ENCODE results near the gene LIN7C.

DNA sequence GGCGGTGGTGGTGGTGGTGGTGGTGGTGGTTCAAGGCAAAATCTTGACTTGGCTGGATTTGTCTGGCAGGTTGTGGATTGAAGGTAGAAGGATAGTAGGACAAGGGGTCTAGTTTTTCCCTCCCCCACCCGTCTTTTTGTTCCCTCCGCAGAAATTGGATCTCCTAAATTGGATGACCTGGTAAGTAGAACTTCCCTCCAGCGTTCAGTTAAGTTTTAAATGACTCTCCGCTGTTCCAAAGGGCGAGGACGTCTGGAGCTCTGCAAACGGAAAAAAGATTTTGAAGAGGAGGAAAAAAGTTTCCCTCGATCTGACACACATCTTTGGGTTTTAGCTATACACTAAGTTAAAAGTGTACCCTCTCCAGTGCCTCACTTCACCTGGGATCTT lies 33.6 kb downstream of the LIN7C start:
- TF ChIP-seq, protein P1, sequence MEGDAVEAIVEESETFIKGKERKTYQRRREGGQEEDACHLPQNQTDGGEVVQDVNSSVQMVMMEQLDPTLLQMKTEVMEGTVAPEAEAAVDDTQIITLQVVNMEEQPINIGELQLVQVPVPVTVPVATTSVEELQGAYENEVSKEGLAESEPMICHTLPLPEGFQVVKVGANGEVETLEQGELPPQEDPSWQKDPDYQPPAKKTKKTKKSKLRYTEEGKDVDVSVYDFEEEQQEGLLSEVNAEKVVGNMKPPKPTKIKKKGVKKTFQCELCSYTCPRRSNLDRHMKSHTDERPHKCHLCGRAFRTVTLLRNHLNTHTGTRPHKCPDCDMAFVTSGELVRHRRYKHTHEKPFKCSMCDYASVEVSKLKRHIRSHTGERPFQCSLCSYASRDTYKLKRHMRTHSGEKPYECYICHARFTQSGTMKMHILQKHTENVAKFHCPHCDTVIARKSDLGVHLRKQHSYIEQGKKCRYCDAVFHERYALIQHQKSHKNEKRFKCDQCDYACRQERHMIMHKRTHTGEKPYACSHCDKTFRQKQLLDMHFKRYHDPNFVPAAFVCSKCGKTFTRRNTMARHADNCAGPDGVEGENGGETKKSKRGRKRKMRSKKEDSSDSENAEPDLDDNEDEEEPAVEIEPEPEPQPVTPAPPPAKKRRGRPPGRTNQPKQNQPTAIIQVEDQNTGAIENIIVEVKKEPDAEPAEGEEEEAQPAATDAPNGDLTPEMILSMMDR (IDR thresholded peaks at IDR 0.05), result no peak
- no peak for TF ChIP-seq EP300 (IDR thresholded peaks at IDR 0.05)
